Measurements from ENCODE around the gene MAP3K7. TPM values are rescaled to one million over a fixed set of nuclear protein-coding genes. Genes with fewer than 3 reads are reported as not detected.
"Not testable (repeated sequence)": the region's sequence is repeated elsewhere in the genome, so short reads cannot be mapped to it uniquely, and the experiment has no call there.

The MAP3K7 gene
- total and polyA plus RNA-seq, 8 donors = 8.5 to 42.8 (median 17.6) TPM

- intact Hi-C loops (cut with DNase I; ENCODE audit: low total_unique reads) = no loop called here
- Histone ChIP-seq H3K27ac (no peak overlapping the region), H3K27me3 (no peaks in the 10 kb centered on the region), H3K9me3 (no peaks in the 10 kb centered on the region), H3K4me1 (no peaks in the 10 kb centered on the region), H3K36me3 (peaks cover 0 to 27% (median 15%) of the 10 kb centered on the region in 4 donors), H3K4me3 (no peak overlapping the region)
- TF ChIP-seq POLR2A (IDR thresholded peaks at IDR 0.05) (no peak), POLR2AphosphoS5 (IDR thresholded peaks at IDR 0.05) (no peak), CTCF (IDR thresholded peaks at IDR 0.05) (no peak), EP300 (IDR thresholded peaks at IDR 0.05) (no peak)
- DNase-seq = no peak
These were observed 17.6 kb downstream of the MAP3K7 start for GRCh38 chr6:90569223-90569622.

- intact Hi-C loops (cut with DNase I; ENCODE audit: low total_unique reads); H3K9me3 ChIP-seq; DNase-seq; H3K27ac ChIP-seq; H3K4me1 ChIP-seq; H3K4me3 ChIP-seq; H3K27me3 ChIP-seq: not testable (repeated sequence)
- 89 to 100% (median 94%) methylated on average over 1 of the region's 1 CpG for WGBS, 5 donors
- H3K36me3 ChIP-seq = peaks cover 4 to 39% (median 21%) of the 10 kb centered on the region in 4 donors
These were observed 19.2 kb downstream of the MAP3K7 start for GRCh38 chr6:90567682-90568081.

DNA sequence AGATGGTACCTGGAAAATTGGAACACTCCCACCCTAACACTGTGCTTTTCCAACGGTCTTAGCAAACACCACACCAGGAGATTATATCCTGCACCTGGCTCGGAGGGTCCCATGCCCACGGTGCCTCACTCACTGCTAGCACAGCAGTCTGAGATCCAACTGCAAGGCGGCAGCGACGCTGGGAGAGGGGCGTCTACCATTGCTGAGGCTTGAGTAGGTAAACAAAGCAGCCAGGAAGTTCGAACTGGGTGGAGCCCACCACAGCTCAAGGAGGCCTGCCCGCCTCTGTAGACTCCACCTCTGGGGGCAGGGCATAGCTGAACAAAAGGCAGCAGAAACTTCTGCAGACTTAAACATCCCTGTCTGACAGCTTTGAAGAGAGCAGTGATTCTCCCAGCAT, 24.5 kb downstream of the MAP3K7 start:
- H3K27me3 ChIP-seq; H3K9me3 ChIP-seq; intact Hi-C loops (cut with DNase I; ENCODE audit: low total_unique reads); H3K27ac ChIP-seq; H3K4me1 ChIP-seq; DNase-seq; H3K4me3 ChIP-seq: not testable (repeated sequence)
- H3K36me3 ChIP-seq = peaks cover 19 to 63% (median 54%) of the 10 kb centered on the region in 4 donors
- WGBS, 5 donors = 78 to 95% (median 91%) methylated on average over 6 to 9 of the region's 9 CpGs

GRCh38 chr6:90559931-90560330, 26.9 kb downstream of the MAP3K7 start:
- H3K36me3 ChIP-seq = peaks cover 23 to 86% (median 78%) of the 10 kb centered on the region in 4 donors
- 43 to 78% (median 58%) methylated on average over 4 of the region's 4 CpGs for WGBS, 5 donors
- no peak for TF ChIP-seq CTCF (IDR thresholded peaks at IDR 0.05)
- TF ChIP-seq POLR2AphosphoS5 (IDR thresholded peaks at IDR 0.05) = no peak
- TF ChIP-seq EP300 (IDR thresholded peaks at IDR 0.05) = no peak
- TF ChIP-seq POLR2A (IDR thresholded peaks at IDR 0.05) = no peak
- no peak overlapping the region for H3K27ac ChIP-seq
- intact Hi-C loops (cut with DNase I; ENCODE audit: low total_unique reads) = no loop called here
- no peaks in the 10 kb centered on the region for H3K9me3 ChIP-seq
- H3K27me3 ChIP-seq = no peaks in the 10 kb centered on the region
- no peak for DNase-seq
- H3K4me1 ChIP-seq = no peaks in the 10 kb centered on the region
- H3K4me3 ChIP-seq = no peak overlapping the region

DNA sequence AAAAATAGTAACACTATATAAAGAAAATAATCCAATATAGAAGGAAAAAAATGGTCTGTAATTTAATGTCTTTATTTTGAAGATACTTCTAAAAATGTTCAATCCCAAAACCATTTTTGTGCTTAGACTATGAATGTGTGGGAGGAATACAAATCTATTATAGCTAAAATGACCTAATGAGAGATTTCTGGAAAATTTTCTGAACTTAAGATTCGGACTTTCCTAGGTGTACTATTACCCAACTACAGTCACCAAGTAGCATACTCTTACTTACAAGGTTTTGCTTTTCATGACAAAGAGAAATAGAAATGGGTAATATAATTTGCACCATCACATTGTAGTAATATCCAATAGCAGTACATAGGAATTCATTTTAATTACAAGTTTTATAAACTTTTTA, 29.9 kb downstream of the MAP3K7 start:
- Histone ChIP-seq H3K4me1 (no peaks in the 10 kb centered on the region), H3K27me3 (no peaks in the 10 kb centered on the region), H3K36me3 (peaks cover 12 to 97% (median 94%) of the 10 kb centered on the region in 4 donors), H3K9me3 (no peaks in the 10 kb centered on the region), H3K27ac (no peak overlapping the region), H3K4me3 (no peak overlapping the region)
- intact Hi-C loops (cut with DNase I; ENCODE audit: low total_unique reads) = no loop called here
- 79 to 100% (median 97%) methylated on average over 1 of the region's 1 CpG for WGBS, 5 donors
- no peak for DNase-seq
- TF ChIP-seq POLR2AphosphoS5 (IDR thresholded peaks at IDR 0.05) (no peak), POLR2A (IDR thresholded peaks at IDR 0.05) (no peak)

GRCh38 chr6:90547991-90548390, 38.9 kb downstream of the MAP3K7 start:
- Histone ChIP-seq H3K9me3 (no peaks in the 10 kb centered on the region), H3K27me3 (no peaks in the 10 kb centered on the region), H3K4me3 (no peak overlapping the region), H3K36me3 (peaks cover 24 to 100% (median 97%) of the 10 kb centered on the region in 4 donors), H3K4me1 (no peaks in the 10 kb centered on the region), H3K27ac (no peak overlapping the region)
- DNase-seq = no peak
- TF ChIP-seq CTCF (IDR thresholded peaks at IDR 0.05) (no peak), POLR2AphosphoS5 (IDR thresholded peaks at IDR 0.05) (no peak), POLR2A (IDR thresholded peaks at IDR 0.05) (no peak), EP300 (IDR thresholded peaks at IDR 0.05) (no peak)
- intact Hi-C loops (cut with DNase I; ENCODE audit: low total_unique reads) = no loop called here
- WGBS, 5 donors = 91 to 97% (median 96%) methylated on average over 2 of the region's 2 CpGs

Data from stomach (tissue), 9 donors.